GM23338 (cell line): ENCODE measurements around the gene TSPAN33. TPM values are rescaled to one million over a fixed set of nuclear protein-coding genes. Genes with fewer than 3 reads are reported as not detected.
A peak's percentile ranks its signal among the peaks of the same experiment; 100 is the strongest.

Experiments
- ATAC-seq: fragments of 200-7000 bp; cut with Tn5 transposase; 3 replicates; pipeline ENCODE4 v1.9.1; 2020
- DNase-seq: peaks from one replicate; pipeline ENCODE4 v3.0.0-alpha.2; 2015; ENCODE audit warnings: low spot score
- H2AFZ ChIP-seq: fragments of 200-600 bp; sonication (generic); 2 replicates; pipeline ENCODE4 v1.8.0; 2016; ENCODE audit warnings: antibody characterized with exemption, mild to moderate bottlenecking, moderate library complexity
- H3F3A ChIP-seq: fragments of 200-600 bp; sonication (generic); replicated peaks from 2 replicates; pipeline ENCODE4 v1.8.0; 2017; ENCODE audit warnings: antibody characterized with exemption, mixed run types, low read depth
- H3K27ac ChIP-seq: fragments of 200-600 bp; sonication (generic); 2 replicates; pipeline ENCODE4 v1.6.1; 2016; ENCODE audit warnings: low read depth
- H3K27me3 ChIP-seq: fragments of 200-600 bp; sonication (generic); 2 replicates; pipeline ENCODE4 v1.8.0; 2016; ENCODE audit warnings: mild to moderate bottlenecking, mixed run types, moderate library complexity; ENCODE audit not compliant: insufficient read depth
- H3K36me3 ChIP-seq: fragments of 200-600 bp; sonication (generic); 2 replicates; pipeline ENCODE4 v1.8.0; 2016; ENCODE audit warnings: mild to moderate bottlenecking; ENCODE audit not compliant: insufficient read depth
- H3K4me1 ChIP-seq: fragments of 200-600 bp; sonication (generic); 2 replicates; pipeline ENCODE4 v1.8.0; 2016; ENCODE audit warnings: mild to moderate bottlenecking, moderate library complexity; ENCODE audit not compliant: insufficient read depth
- H3K4me2 ChIP-seq: fragments of 200-600 bp; sonication (generic); 2 replicates; pipeline ENCODE4 v1.7.1; 2017; ENCODE audit warnings: mixed run types
- H3K4me3 ChIP-seq: fragments of 200-600 bp; sonication (generic); 2 replicates; pipeline ENCODE4 v1.6.1; 2016; ENCODE audit warnings: mixed run types
- H3K79me2 ChIP-seq: fragments of 200-600 bp; sonication (generic); replicated peaks from 2 replicates; pipeline ENCODE4 v1.8.0; 2017; ENCODE audit warnings: mild to moderate bottlenecking; ENCODE audit not compliant: insufficient read depth
- H3K9me2 ChIP-seq: fragments of 200-600 bp; sonication (generic); 2 replicates; pipeline ENCODE4 v1.8.0; 2017; ENCODE audit not compliant: insufficient read depth
- H4K20me1 ChIP-seq: fragments of 200-600 bp; sonication (generic); replicated peaks from 2 replicates; pipeline ENCODE4 v1.8.0; 2017; ENCODE audit warnings: mild to moderate bottlenecking; ENCODE audit not compliant: insufficient read depth
- H3K27ac Mint-ChIP-seq: 2 replicates; pipeline ENCODE4 v1.8.0; 2020; ENCODE audit warnings: inconsistent platforms, mild to moderate bottlenecking, moderate library complexity, mixed read lengths
- H3K27me3 Mint-ChIP-seq: 3 replicates; pipeline ENCODE4 v1.8.0; 2022; ENCODE audit warnings: low read depth, mild to moderate bottlenecking, moderate library complexity, mixed read lengths, inconsistent platforms; ENCODE audit not compliant: insufficient read depth, poor library complexity
- H3K36me3 Mint-ChIP-seq: 3 replicates; pipeline ENCODE4 v1.8.0; 2021; ENCODE audit warnings: low read depth, mild to moderate bottlenecking, inconsistent platforms, moderate library complexity, mixed read lengths
- H3K4me1 Mint-ChIP-seq: 3 replicates; pipeline ENCODE4 v1.8.0; 2020; ENCODE audit warnings: mild to moderate bottlenecking, inconsistent platforms, mixed read lengths
- H3K4me3 Mint-ChIP-seq: 3 replicates; pipeline ENCODE4 v1.8.0; 2021; ENCODE audit warnings: moderate library complexity, mild to moderate bottlenecking, inconsistent platforms, mixed read lengths
- H3K9me3 Mint-ChIP-seq: 3 replicates; pipeline ENCODE4 v1.8.0; 2020; ENCODE audit warnings: moderate library complexity, mild to moderate bottlenecking, inconsistent platforms, mixed read lengths
- CREB1 ChIP-seq: fragments of 250-450 bp; sonication (Bioruptor Pico); IDR thresholded peaks from 2 replicates; pipeline ENCODE4 v1.5.0; 2020; ENCODE audit warnings: low read depth, mild to moderate bottlenecking, moderate library complexity
- CTCF ChIP-seq, 2 experiments: fragments of 200-600 bp in 1 of 2; sonication (generic) in 1 of 2; conservative IDR thresholded peaks; 2 replicates each; pipeline versions ENCODE4 v1.5.1 to v1.6.1; 2016 to 2017; ENCODE audit warnings: antibody characterized with exemption in 2 of 2, low read depth in 2 of 2, mild to moderate bottlenecking in 2 of 2, moderate library complexity in 1 of 2
- ETS1 ChIP-seq: IDR thresholded peaks from 2 replicates; pipeline ENCODE4 v1.6.1; 2016; ENCODE audit warnings: antibody characterized with exemption
- EZH2phosphoT487 ChIP-seq: fragments of 200-600 bp; sonication (generic); IDR thresholded peaks from one replicate; pipeline ENCODE4 v1.8.1; 2018; ENCODE audit warnings: antibody characterized with exemption; ENCODE audit not compliant: unreplicated experiment
- JUNB ChIP-seq: IDR thresholded peaks from one replicate; pipeline ENCODE4 v1.6.1; 2016; ENCODE audit warnings: antibody characterized with exemption; ENCODE audit not compliant: unreplicated experiment
- POLR2AphosphoS5 ChIP-seq: IDR thresholded peaks from 2 replicates; pipeline ENCODE4 v1.6.1; 2016; ENCODE audit warnings: antibody characterized with exemption, low read depth
- REST ChIP-seq: IDR thresholded peaks from one replicate; pipeline ENCODE4 v1.6.1; 2018; ENCODE audit warnings: antibody characterized with exemption; ENCODE audit not compliant: unreplicated experiment
- STAT1 ChIP-seq: IDR thresholded peaks from one replicate; pipeline ENCODE4 v1.6.1; 2016; ENCODE audit warnings: antibody characterized with exemption; ENCODE audit not compliant: unreplicated experiment
- ZNF331 ChIP-seq: fragments of 250-450 bp; sonication (Bioruptor Pico); IDR thresholded peaks from 2 replicates; pipeline ENCODE4 v1.5.0; 2020; ENCODE audit warnings: low read depth, mild to moderate bottlenecking, moderate library complexity
- polyA plus RNA-seq: library from polyadenylated mRNA; unstranded; fragments of >200 nt; fragmentation: Nextera tagmentation; extraction: Ambion mirVana; gene quantifications from 2 replicates; pipeline ENCODE4 v1.2.1, GENCODE V29; 2016
- total RNA-seq: library from RNA; depleted of rRNA; stranded (reverse); fragments of >200 nt; shearing (Covaris generic); gene quantifications from 2 replicates; pipeline ENCODE4 v1.2.3, GENCODE V29; 2014

TSPAN33 gene
- total and polyA plus RNA-seq, 2 experiments from 2014 or later, result 17.6 to 51.5 TPM

GRCh38 chr7:129150199-129150996, 5.9 kb downstream of the TSPAN33 start:
- TF ChIP-seq REST, result no peak
- no peak for TF ChIP-seq JUNB
- TF ChIP-seq EZH2phosphoT487, result no peak
- TF ChIP-seq CTCF (conservative IDR thresholded peaks at IDR 0.05; ENCODE audit: low read depth in 2 of 2), result no peak
- TF ChIP-seq CREB1 (CRISPR knock-in tag), result no peak
- TF ChIP-seq ETS1, result no peak
- no peak for TF ChIP-seq ZNF331 (CRISPR knock-in tag)
- TF ChIP-seq POLR2AphosphoS5, result no peak
- TF ChIP-seq STAT1, result no peak
- peaks cover 7% of the 10 kb centered on the region for H3K4me1 ChIP-seq
- no peaks in the 10 kb centered on the region for H3K27me3 ChIP-seq
- Mint-ChIP-seq H3K4me3 (no peak overlapping the region; the same call in 2 of the 3 replicates), H3K4me1 (peaks cover 20% of the 10 kb centered on the region), H3K36me3 (peaks cover 2% of the 10 kb centered on the region; the same call in 1 of the 3 replicates), H3K27ac (no peak overlapping the region), H3K9me3 (no peaks in the 10 kb centered on the region), H3K27me3 (peaks cover 2% of the 10 kb centered on the region)
- H3K79me2 ChIP-seq, result peaks cover 3% of the 10 kb centered on the region
- H3K4me2 ChIP-seq, result 0 out of 2 replicates have a peak overlapping the region, but pooled peaks have one; percentile 55
- no peak overlapping the region for H2AFZ ChIP-seq
- no peaks in the 10 kb centered on the region for H3F3A ChIP-seq
- 0 out of 2 replicates have a peak, but pooled peaks cover 3% of the 10 kb centered on the region for H3K9me2 ChIP-seq
- H3K27ac ChIP-seq, result no peak overlapping the region
- H4K20me1 ChIP-seq, result no peaks in the 10 kb centered on the region
- peak; percentile 61 for DNase-seq
- no peaks in the 10 kb centered on the region for H3K36me3 ChIP-seq
- peak; percentile 98 for ATAC-seq
- no peak overlapping the region for H3K4me3 ChIP-seq
